Gastrocnemius medialis (tissue), 4 donors: ENCODE results near the gene SLC26A4.
"Not testable (repeated sequence)": the region's sequence is repeated elsewhere in the genome, so short reads cannot be mapped to it uniquely, and the experiment has no call there.

Experiments
- POLR2A ChIP-seq, 2 donors: fragments of 450-650 bp; IDR thresholded peaks; one replicate each; pipeline ENCODE4 v1.6.1; 2017; ENCODE audit warnings: antibody characterized with exemption in 2 of 2, mild to moderate bottlenecking in 2 of 2, moderate library complexity in 2 of 2
- TF ChIP-seq, protein P1 (sequence below), 5 experiments: fragments of 450-650 bp in 3 of 5; fragments of 200-600 bp in 2 of 5; sonication (generic) in 2 of 5; IDR thresholded peaks in 4 of 5; conservative IDR thresholded peaks in 1 of 5; 1 replicate in 4 of 5; 2 replicates in 1 of 5; pipeline ENCODE4 v1.5.1; 2016 to 2019; ENCODE audit warnings: antibody characterized with exemption in 5 of 5, mild to moderate bottlenecking in 3 of 5, moderate library complexity in 3 of 5

GRCh38 chr7:107639070-107639469 lies 21.6 kb upstream of the SLC26A4 start:
- TF ChIP-seq, protein P1, sequence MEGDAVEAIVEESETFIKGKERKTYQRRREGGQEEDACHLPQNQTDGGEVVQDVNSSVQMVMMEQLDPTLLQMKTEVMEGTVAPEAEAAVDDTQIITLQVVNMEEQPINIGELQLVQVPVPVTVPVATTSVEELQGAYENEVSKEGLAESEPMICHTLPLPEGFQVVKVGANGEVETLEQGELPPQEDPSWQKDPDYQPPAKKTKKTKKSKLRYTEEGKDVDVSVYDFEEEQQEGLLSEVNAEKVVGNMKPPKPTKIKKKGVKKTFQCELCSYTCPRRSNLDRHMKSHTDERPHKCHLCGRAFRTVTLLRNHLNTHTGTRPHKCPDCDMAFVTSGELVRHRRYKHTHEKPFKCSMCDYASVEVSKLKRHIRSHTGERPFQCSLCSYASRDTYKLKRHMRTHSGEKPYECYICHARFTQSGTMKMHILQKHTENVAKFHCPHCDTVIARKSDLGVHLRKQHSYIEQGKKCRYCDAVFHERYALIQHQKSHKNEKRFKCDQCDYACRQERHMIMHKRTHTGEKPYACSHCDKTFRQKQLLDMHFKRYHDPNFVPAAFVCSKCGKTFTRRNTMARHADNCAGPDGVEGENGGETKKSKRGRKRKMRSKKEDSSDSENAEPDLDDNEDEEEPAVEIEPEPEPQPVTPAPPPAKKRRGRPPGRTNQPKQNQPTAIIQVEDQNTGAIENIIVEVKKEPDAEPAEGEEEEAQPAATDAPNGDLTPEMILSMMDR (IDR thresholded peaks at IDR 0.05 in 4 of 5, conservative IDR thresholded peaks at IDR 0.05 in 1 of 5), result not testable (repeated sequence)
- not testable (repeated sequence) for TF ChIP-seq POLR2A (IDR thresholded peaks at IDR 0.05)
